Measurements from ENCODE around the gene LONP2. TPM values are rescaled to one million over a fixed set of nuclear protein-coding genes. Genes with fewer than 3 reads are reported as not detected.
"Not testable (repeated sequence)": the region's sequence is repeated elsewhere in the genome, so short reads cannot be mapped to it uniquely, and the experiment has no call there.

Gene LONP2
- total RNA-seq, 1 donor from 2014 or later: 49.7 TPM

GRCh38 chr16:48291303-48291702 is 47.2 kb downstream of the LONP2 start:
- DNase-seq (ENCODE audit: low read depth): no peak

GRCh38 chr16:48291754-48292153 is 47.7 kb downstream of the LONP2 start:
- no peak for DNase-seq (ENCODE audit: low read depth)

DNA sequence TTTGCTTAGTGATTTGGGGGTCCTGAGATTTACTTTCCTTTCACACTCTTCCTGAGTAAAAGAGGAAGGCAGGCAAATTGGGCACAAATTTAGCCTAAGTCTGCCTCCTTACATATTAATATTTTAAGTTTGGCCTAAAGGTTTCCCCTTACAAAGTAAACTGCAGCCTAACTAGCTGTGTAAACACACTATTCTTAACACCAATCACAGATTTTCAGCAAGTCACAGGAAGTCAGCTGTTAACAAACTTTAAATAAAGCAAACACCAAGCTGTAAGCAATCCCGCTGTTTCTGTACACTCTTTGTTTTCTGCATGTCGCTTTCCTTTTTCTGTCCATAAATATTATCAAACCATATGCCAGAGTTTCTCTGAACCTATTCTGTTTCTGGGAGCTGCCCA is 48.4 kb downstream of the LONP2 start:
- DNase-seq (ENCODE audit: low read depth): no peak

DNA sequence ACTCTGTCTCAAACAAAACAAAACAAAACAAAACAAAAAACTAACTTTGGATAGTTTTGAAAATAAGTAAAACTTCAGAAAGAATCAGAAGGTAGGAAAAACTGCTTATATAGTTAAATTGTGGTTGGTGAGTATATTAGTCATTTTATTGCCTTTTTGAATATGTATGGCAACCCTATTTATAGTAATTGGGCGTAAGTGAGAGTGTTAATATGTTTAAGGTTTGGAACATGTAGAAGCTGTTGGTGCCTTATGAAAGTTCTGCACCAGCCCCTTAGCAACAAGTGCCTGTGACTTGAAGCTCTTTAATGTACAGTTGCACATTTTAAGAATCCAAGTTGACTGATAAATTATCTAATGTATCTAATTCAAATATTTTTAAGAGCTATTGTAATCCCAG is 50.6 kb downstream of the LONP2 start:
- no peak for DNase-seq (ENCODE audit: low read depth)

DNA sequence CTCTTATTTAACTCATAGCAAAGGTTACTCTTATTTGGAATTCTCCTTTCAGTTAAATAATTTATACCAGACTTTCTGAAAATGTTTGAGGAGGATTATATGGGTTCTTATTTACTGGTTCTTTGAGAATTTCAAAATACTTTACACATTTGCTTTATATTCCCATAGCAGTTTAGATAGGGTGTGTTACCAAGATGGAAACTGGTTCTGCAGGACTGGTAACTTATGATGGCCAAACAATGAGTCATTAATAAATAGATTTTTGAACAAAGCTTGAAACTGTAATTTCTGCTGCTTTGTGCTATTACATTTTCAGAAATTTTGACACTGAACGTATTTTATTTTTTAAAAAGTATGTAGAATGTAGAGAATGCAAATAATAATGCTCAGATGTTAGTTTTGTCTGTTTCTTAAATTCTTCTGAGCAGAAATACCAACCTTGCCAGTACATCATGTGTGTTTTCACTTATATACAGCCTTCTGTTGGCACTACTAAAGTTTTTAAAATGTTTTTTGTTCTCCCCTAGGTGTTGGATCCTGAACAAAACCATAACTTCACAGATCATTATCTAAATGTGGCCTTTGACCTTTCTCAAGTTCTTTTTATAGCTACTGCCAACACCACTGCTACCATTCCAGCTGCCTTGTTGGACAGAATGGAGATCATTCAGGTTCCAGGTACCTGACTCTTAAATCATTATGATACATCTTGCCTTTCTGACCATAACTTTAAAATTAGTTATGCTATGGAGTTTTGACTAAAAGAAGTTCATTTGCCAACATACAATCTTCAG is 51.6 kb downstream of the LONP2 start:
- no peak for DNase-seq (ENCODE audit: low read depth)

DNA sequence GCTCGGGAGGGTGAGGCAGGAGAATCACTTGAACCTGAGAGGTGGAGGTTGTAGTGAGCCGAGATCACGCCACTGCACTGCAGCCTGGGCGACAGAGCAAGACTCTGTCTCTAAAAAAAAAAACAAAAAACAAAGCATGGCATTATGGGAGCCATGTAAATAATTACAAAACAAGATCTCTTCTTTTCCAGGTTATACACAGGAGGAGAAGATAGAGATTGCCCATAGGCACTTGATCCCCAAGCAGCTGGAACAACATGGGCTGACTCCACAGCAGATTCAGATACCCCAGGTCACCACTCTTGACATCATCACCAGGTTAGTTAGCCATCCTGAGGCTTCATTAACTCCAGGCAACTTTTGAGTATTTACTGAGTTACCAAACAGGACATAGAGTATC is 55.4 kb downstream of the LONP2 start:
- DNase-seq (ENCODE audit: low read depth): no peak

GRCh38 chr16:48300391-48300856 is 56.3 kb downstream of the LONP2 start:
- peak; percentile 21 for DNase-seq (ENCODE audit: low read depth)

- no peak for DNase-seq (ENCODE audit: low read depth)
Observed at GRCh38 chr16:48308535-48308934, 64.4 kb downstream of the LONP2 start.

GRCh38 chr16:48310908-48311641 is 67.0 kb downstream of the LONP2 start:
- no peak for DNase-seq (ENCODE audit: low read depth)

- DNase-seq (ENCODE audit: low read depth): not testable (repeated sequence)
Observed at GRCh38 chr16:48313905-48314304, 69.8 kb downstream of the LONP2 start.

DNA sequence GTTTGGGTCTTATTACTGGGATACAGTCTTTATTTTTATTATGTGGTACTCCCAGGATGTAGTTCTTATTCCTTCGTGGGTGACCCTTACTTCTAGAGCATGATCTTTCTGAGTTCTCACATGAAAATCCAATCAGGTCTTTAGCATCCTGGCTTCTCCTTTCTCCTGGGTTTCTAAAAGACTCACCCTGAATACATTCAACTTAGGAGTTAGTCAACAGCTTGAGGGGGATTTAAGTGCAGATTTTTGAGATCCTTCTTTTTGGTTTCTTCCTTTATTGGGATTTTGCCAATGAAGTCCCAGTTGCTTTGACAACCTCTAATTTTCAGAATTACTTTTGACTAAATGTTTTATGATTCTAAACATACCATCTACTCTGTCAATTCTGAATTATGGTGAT is 72.9 kb downstream of the LONP2 start:
- DNase-seq (ENCODE audit: low read depth): no peak

DNA sequence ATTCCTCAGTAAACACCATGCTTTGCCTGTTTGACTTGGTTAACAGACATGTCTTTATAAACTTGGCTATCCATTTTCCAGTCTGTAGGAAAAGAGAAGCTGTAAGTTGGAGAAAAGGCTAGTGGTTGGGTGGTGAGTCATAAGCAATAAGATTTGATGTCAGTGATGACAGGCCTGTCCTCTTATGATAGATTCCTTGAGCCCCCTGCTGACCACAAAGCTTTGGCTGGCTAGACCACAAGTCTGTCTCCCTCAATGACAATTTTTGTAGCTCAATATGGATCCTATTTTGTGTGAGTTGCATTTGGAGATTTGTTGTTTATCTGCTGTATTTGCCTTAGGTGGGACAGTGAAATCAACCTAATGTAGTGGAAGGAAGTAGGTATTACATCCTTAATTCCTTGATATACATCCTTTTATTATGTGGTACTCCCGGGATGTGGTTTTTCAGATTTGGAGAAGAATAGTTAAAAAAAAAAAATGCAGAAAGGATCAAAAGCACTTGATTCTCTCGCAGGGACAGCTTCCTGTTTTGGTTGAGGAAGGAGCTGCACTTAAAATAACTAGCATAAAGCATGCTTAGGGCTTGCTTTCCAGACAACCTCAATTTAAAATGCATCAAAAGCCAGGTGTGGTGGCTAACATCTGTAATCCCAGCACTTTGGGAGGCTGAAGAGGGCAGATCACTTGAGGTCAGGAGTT is 73.7 kb downstream of the LONP2 start:
- peak; percentile 71 for DNase-seq (ENCODE audit: low read depth)

DNA sequence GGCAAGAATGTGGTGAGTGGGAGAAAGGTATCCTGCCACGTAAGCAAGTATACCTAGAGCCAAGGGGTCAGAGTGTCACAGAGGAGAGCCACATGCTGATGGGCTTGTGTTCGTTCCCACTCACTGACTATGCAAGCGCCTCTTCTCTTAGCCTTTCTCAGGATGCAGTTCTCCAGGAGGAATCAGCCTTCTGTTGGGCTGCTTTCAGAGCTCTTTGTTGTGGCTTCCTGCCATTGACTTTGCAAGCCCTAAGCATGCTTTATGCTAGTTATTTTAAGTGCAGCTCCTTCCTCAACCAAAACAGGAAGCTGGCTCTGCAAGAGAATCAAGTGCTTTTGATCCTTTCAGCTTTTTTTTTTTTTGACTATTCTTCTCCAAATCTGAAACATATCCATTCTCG is 74.5 kb downstream of the LONP2 start:
- no peak for DNase-seq (ENCODE audit: low read depth)

GRCh38 chr16:48321317-48322036 is 77.4 kb downstream of the LONP2 start:
- DNase-seq (ENCODE audit: low read depth): no peak

- DNase-seq (ENCODE audit: low read depth): no peak
Observed at GRCh38 chr16:48323783-48324775, 80.0 kb downstream of the LONP2 start.

GRCh38 chr16:48326915-48327314 is 82.8 kb downstream of the LONP2 start:
- no peak for DNase-seq (ENCODE audit: low read depth)

GRCh38 chr16:48329138-48329537 is 85.0 kb downstream of the LONP2 start:
- no peak for DNase-seq (ENCODE audit: low read depth)

DNA sequence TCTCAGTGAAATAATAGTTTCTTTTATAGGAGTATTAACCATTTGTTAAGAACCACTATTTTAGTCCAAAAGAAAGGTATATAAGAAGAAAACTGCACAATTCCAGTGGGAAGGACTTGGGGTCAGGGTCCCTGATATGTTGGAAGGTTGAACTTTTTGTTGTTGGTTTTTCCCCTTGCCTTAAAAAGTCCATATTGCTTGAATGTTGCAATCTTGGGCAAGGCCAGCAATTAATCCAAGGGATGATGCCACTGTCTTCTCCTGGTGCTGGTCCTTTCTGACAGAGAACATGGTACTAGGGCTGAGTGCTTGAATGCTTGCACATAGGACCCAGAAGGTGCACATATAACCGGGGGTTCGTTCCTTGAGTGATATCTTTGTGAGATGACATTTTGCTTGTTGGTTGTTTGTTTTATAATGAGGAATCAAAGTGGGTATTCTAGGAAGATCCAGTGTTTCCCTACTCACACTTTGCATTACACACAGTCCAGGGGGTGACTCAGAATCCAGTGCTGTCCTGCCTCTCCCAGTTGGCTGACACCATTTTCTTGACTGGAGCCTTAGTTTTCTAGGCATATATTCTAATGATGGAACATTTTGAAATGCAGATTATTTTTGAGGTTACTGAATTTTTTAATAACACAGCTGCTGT is 86.2 kb downstream of the LONP2 start:
- DNase-seq (ENCODE audit: low read depth): peak; percentile 28

- peak; percentile 55 for DNase-seq (ENCODE audit: low read depth)
Observed at GRCh38 chr16:48330841-48331192, 86.7 kb downstream of the LONP2 start.

GRCh38 chr16:48332978-48333377 is 88.9 kb downstream of the LONP2 start:
- DNase-seq (ENCODE audit: low read depth): no peak

Data from myocyte (in vitro differentiated cells).